Stomach (tissue), 4 donors: ENCODE data around the gene FHAD1.

Experiments
- CTCF ChIP-seq, 7 experiments: fragments of 450-650 bp in 4 of 7; fragments of 200-600 bp in 3 of 7; sonication (generic) in 3 of 7; IDR thresholded peaks; one replicate each; pipeline ENCODE4 v1.5.1; 2016 to 2019; ENCODE audit warnings: antibody characterized with exemption in 7 of 7, control low read depth in 2 of 7, mild to moderate bottlenecking in 1 of 7
- POLR2A ChIP-seq, 4 donors: fragments of 450-650 bp; IDR thresholded peaks; one replicate each; pipeline ENCODE4 v1.6.1; 2016; ENCODE audit warnings: antibody characterized with exemption in 4 of 4, control low read depth in 2 of 4, mild to moderate bottlenecking in 1 of 4, moderate library complexity in 1 of 4

GRCh38 chr1:15341228-15341627, 94.2 kb downstream of the FHAD1 start:
- TF ChIP-seq CTCF (IDR thresholded peaks at IDR 0.05) (no peak), POLR2A (IDR thresholded peaks at IDR 0.05) (no peak)
